ENCODE results near the gene ICAM1. TPM values are rescaled to one million over a fixed set of nuclear protein-coding genes. Genes with fewer than 3 reads are reported as not detected.
A peak's percentile ranks its signal among the peaks of the same experiment; 100 is the strongest.

The ICAM1 gene
- total RNA-seq, 1 donor from 2014 or later = 22.3 TPM

DNA sequence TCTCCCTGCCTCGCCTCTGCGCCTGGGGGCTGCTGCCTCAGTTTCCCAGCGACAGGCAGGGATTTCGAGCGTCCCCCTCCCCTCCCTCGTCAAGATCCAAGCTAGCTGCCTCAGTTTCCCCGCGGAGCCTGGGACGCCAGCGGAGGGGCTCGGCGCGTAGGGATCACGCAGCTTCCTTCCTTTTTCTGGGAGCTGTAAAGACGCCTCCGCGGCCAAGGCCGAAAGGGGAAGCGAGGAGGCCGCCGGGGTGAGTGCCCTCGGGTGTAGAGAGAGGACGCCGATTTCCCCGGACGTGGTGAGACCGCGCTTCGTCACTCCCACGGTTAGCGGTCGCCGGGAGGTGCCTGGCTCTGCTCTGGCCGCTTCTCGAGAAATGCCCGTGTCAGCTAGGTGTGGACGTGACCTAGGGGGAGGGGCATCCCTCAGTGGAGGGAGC is 722 bp upstream of the ICAM1 start:
- no peaks in the 10 kb centered on the region for H3K27me3 ChIP-seq
- peaks cover 17% of the 10 kb centered on the region for H3K4me1 ChIP-seq
- intact Hi-C loops (cut with DNase I) = loop anchor here (5.0 kb wide), 1 partner anchor 62 kb away; the partner anchor contains the start of gene RAVER1
- H3K9me3 ChIP-seq = no peaks in the 10 kb centered on the region
- H3K4me3 ChIP-seq = peak overlapping the region; percentile 44 to 48
- peak overlapping the region; percentile 68 for H3K27ac ChIP-seq
- DNase-seq (ENCODE audit: extremely low spot score in 2 of 2) = no peak
- no peaks in the 10 kb centered on the region for H3K36me3 ChIP-seq
- TF ChIP-seq POLR2AphosphoS5 (IDR thresholded peaks at IDR 0.05; ENCODE audit: insufficient read depth in 1 of 2, low read depth in 1 of 2) = no peak
- TF ChIP-seq CTCF (IDR thresholded peaks at IDR 0.05) = no peak
- TF ChIP-seq POLR2A (IDR thresholded peaks at IDR 0.05) = no peak

GRCh38 chr19:10271543-10272086 is 695 bp downstream of the ICAM1 start:
- no peak for TF ChIP-seq CTCF (IDR thresholded peaks at IDR 0.05)
- TF ChIP-seq POLR2A (IDR thresholded peaks at IDR 0.05) = no peak
- no peak for TF ChIP-seq POLR2AphosphoS5 (IDR thresholded peaks at IDR 0.05; ENCODE audit: insufficient read depth in 1 of 2, low read depth in 1 of 2)
- intact Hi-C loops (cut with DNase I) = loop anchor here (5.0 kb wide), 1 partner anchor 61 kb away; the partner anchor contains the start of gene RAVER1
- Histone ChIP-seq H3K4me3 (peak overlapping the region; percentile 44 to 48), H3K36me3 (no peaks in the 10 kb centered on the region), H3K27me3 (no peaks in the 10 kb centered on the region), H3K27ac (peak overlapping the region; percentile 68), H3K9me3 (no peaks in the 10 kb centered on the region), H3K4me1 (peaks cover 17% of the 10 kb centered on the region)
- no peak for DNase-seq (ENCODE audit: extremely low spot score in 2 of 2)

DNA sequence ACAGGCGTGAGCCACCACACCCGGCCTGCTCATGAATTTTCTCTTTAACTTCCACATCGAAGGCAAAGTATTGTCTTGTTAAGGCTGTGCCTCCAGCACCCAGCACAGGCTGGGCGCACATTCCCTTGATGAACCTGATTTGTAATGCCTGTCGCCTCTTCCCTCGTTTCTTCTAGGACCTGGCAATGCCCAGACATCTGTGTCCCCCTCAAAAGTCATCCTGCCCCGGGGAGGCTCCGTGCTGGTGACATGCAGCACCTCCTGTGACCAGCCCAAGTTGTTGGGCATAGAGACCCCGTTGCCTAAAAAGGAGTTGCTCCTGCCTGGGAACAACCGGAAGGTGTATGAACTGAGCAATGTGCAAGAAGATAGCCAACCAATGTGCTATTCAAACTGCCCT is 3.7 kb downstream of the ICAM1 start:
- TF ChIP-seq POLR2A (IDR thresholded peaks at IDR 0.05) (no peak), POLR2AphosphoS5 (IDR thresholded peaks at IDR 0.05; ENCODE audit: insufficient read depth in 1 of 2, low read depth in 1 of 2) (no peak), CTCF (IDR thresholded peaks at IDR 0.05) (no peak)
- DNase-seq (ENCODE audit: extremely low spot score in 2 of 2) = no peak
- Histone ChIP-seq H3K36me3 (no peaks in the 10 kb centered on the region), H3K9me3 (no peaks in the 10 kb centered on the region), H3K4me3 (no peak overlapping the region), H3K27me3 (no peaks in the 10 kb centered on the region), H3K27ac (no peak overlapping the region), H3K4me1 (peaks cover 15% of the 10 kb centered on the region)
- intact Hi-C loops (cut with DNase I) = loop anchor here (5.0 kb wide), 1 partner anchor 58 kb away; the partner anchor contains the start of gene RAVER1

DNA sequence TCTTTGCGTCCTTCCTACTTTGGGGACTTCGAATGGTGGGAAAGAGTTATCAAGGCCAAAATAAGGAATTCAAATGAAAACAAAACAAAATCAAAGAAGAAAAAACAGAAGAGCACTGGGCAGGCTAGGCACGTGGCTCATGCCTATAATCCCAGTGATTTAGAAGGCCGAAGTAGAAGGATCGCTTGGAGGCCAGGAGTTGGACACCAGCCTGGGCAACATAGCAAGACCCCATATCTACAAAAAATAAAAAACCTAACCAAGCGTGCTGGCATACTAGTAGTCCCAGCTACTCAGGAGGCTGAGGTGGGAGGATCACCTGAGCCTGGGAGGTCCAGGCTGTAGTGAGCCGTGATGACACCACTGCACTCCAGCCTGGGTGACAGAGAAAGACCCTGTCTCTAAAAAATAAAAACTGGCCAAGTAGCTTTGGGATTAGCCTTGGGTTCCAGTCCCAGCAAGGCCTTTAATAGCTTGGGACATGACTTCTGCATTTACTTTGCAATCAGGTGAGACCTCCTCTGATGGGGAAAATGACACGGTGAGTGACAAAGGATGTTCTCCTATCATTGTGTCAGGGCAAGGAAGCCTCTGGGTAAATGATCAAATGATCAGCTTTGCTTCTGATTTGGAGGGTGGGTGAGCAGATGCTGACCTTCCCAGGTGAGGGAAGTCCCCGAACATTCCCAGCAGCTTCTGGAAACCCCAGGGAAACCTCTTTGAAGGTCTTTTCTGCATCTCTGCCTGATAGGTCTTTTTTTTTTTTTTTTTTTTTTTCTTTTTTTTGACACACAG is 7.1 kb downstream of the ICAM1 start:
- H3K27ac ChIP-seq = no peak overlapping the region
- TF ChIP-seq POLR2A (IDR thresholded peaks at IDR 0.05) (no peak), CTCF (IDR thresholded peaks at IDR 0.05) (no peak), POLR2AphosphoS5 (IDR thresholded peaks at IDR 0.05; ENCODE audit: insufficient read depth in 1 of 2, low read depth in 1 of 2) (no peak)
- H3K4me1 ChIP-seq = no peaks in the 10 kb centered on the region
- no peak overlapping the region for H3K4me3 ChIP-seq
- intact Hi-C loops (cut with DNase I) = no loop called here
- H3K27me3 ChIP-seq = no peaks in the 10 kb centered on the region
- DNase-seq (ENCODE audit: extremely low spot score in 2 of 2) = no peak
- H3K36me3 ChIP-seq = no peaks in the 10 kb centered on the region
- H3K9me3 ChIP-seq = no peaks in the 10 kb centered on the region

GRCh38 chr19:10278935-10279334 is 8.0 kb downstream of the ICAM1 start:
- intact Hi-C loops (cut with DNase I) = no loop called here
- Histone ChIP-seq H3K9me3 (no peaks in the 10 kb centered on the region), H3K27me3 (no peaks in the 10 kb centered on the region), H3K36me3 (peaks cover 0 to 5% of the 10 kb centered on the region in 2 donors), H3K4me3 (no peak overlapping the region), H3K4me1 (no peaks in the 10 kb centered on the region), H3K27ac (no peak overlapping the region)
- TF ChIP-seq POLR2AphosphoS5 (IDR thresholded peaks at IDR 0.05; ENCODE audit: insufficient read depth in 1 of 2, low read depth in 1 of 2) (no peak), CTCF (IDR thresholded peaks at IDR 0.05) (no peak), POLR2A (IDR thresholded peaks at IDR 0.05) (no peak)
- no peak for DNase-seq (ENCODE audit: extremely low spot score in 2 of 2)

Measured in vagina (tissue), 2 donors.